ENCODE measurements around the gene FAM161A. TPM values are rescaled to one million over a fixed set of nuclear protein-coding genes. Genes with fewer than 3 reads are reported as not detected.
"Not testable (repeated sequence)": the region's sequence is repeated elsewhere in the genome, so short reads cannot be mapped to it uniquely, and the experiment has no call there.

Gene FAM161A
- total RNA-seq, 1 experiment from 2014 or later, result 19.0 TPM

- Histone ChIP-seq H3K27me3 (no peaks in the 10 kb centered on the region), H3K36me3 (no peaks in the 10 kb centered on the region), H3K4me1 (no peaks in the 10 kb centered on the region), H3K4me3 (no peak overlapping the region), H3K27ac (no peak overlapping the region), H3K9me3 (replicated peaks) (no peaks in the 10 kb centered on the region)
- DNase-seq, result no peak
Measured at GRCh38 chr2:61811821-61812220, 42.0 kb downstream of the FAM161A start.

DNA sequence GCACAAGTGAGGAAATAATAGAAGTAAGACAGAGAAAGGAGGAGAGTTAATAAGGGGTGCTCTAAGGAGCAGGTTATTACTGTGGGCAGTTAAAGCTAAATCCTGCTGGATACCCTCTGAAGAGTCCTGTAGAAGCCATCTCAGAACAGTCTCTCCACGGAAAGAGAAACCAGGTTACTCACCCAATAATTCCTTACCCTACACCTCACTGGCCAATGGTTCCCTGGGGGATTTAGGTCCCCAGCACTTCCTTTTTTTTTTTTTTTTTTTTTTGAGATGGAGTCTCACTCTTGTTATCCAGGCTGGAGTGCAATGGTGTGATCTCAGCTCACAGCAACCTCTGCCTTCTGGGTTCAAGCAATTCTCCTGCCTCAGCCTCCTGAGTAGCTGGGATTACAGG lies 43.7 kb downstream of the FAM161A start:
- not testable (repeated sequence) for H3K4me1 ChIP-seq; H3K9me3 ChIP-seq (replicated peaks); H3K27me3 ChIP-seq; H3K27ac ChIP-seq; H3K4me3 ChIP-seq; DNase-seq; H3K36me3 ChIP-seq

DNA sequence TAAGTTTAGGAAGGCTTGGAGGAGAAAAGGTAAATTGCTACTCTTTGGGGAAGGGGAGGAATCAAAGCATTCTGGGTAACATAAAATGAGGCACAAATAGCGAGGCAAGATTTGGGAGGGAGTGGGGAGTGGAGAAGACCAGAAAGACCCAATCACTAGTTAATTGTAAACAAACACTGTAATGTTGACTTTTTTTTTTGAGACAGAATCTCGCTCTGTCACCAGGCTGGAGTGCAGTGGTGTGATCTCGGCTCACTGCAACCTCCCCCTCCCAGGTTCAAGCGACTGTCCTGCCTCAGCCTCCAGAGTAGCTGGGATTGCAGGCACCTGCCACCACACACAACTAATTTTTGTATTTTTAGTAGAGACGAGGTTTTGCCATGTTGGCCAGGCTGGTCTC lies 45.2 kb downstream of the FAM161A start:
- H3K9me3 ChIP-seq (replicated peaks); H3K4me3 ChIP-seq; H3K4me1 ChIP-seq; H3K27me3 ChIP-seq; DNase-seq; H3K27ac ChIP-seq; H3K36me3 ChIP-seq: not testable (repeated sequence)

GRCh38 chr2:61807036-61807757 lies 46.7 kb downstream of the FAM161A start:
- Histone ChIP-seq H3K36me3 (no peaks in the 10 kb centered on the region), H3K9me3 (replicated peaks) (0 out of 2 replicates have a peak, but pooled peaks cover 3% of the 10 kb centered on the region), H3K4me3 (no peak overlapping the region), H3K4me1 (no peaks in the 10 kb centered on the region), H3K27ac (no peak overlapping the region), H3K27me3 (no peaks in the 10 kb centered on the region)
- DNase-seq, result no peak

DNA sequence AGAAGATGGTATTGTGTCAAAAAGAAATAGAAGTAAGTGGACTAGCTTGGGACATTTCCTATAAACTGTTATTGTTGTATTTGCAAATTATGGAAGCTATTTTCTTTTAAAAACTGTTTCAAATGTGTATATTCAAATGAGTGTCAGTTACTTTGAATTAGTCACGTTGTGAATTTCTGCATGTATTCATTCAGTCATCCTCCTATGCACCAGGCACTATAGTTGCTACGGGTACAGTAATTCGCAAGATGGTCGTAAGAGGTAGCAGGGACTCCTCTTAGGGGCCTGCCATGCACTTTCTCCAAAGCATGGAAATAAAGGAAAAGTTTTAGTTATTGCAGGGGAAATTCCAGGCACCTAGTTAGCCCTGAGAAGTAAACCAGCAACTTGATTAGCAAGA lies 51.3 kb downstream of the FAM161A start:
- Histone ChIP-seq H3K36me3 (no peaks in the 10 kb centered on the region), H3K4me3 (no peak overlapping the region), H3K27me3 (no peaks in the 10 kb centered on the region), H3K9me3 (replicated peaks) (0 out of 2 replicates have a peak, but pooled peaks cover 3% of the 10 kb centered on the region), H3K4me1 (no peaks in the 10 kb centered on the region), H3K27ac (no peak overlapping the region)
- DNase-seq, result no peak

- Histone ChIP-seq H3K27me3 (no peaks in the 10 kb centered on the region), H3K9me3 (replicated peaks) (0 out of 2 replicates have a peak, but pooled peaks cover 3% of the 10 kb centered on the region), H3K4me3 (no peak overlapping the region), H3K36me3 (no peaks in the 10 kb centered on the region), H3K4me1 (no peaks in the 10 kb centered on the region), H3K27ac (no peak overlapping the region)
- no peak for DNase-seq
Measured at GRCh38 chr2:61799099-61799498, 54.8 kb downstream of the FAM161A start.

GRCh38 chr2:61797446-61797845 lies 56.4 kb downstream of the FAM161A start:
- H3K36me3 ChIP-seq; H3K4me3 ChIP-seq; H3K9me3 ChIP-seq (replicated peaks); H3K27ac ChIP-seq; H3K27me3 ChIP-seq; DNase-seq; H3K4me1 ChIP-seq: not testable (repeated sequence)

- Histone ChIP-seq H3K27me3 (no peaks in the 10 kb centered on the region), H3K4me3 (no peak overlapping the region), H3K27ac (no peak overlapping the region), H3K9me3 (replicated peaks) (no peaks in the 10 kb centered on the region), H3K36me3 (no peaks in the 10 kb centered on the region), H3K4me1 (no peaks in the 10 kb centered on the region)
- no peak for DNase-seq
Measured at GRCh38 chr2:61795408-61795807, 58.5 kb downstream of the FAM161A start.

DNA sequence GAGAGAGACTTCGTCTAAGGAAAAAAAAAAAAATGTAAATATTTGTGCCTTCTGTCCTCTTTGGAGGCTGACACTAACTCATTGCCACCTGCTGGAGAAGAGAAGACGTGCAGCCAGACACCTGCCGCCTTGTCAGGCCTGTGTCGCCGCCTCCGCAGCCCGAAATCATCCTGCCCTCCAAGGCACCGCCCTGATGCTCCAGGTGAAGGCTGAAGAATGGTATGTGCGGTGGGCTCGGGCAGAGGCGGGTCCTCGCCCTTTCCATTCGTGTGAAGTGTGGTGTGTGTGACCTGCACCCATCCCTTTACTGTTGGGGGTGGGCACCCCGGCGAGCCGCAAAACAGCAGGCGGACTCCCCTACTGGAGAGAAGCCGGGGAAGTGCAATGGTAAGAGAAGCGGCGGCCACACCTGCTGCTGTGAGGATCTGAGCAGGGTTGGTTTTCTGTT lies 60.4 kb downstream of the FAM161A start:
- Histone ChIP-seq H3K27ac (no peak overlapping the region), H3K4me3 (no peak overlapping the region), H3K4me1 (no peaks in the 10 kb centered on the region), H3K9me3 (replicated peaks) (no peaks in the 10 kb centered on the region), H3K27me3 (no peaks in the 10 kb centered on the region), H3K36me3 (no peaks in the 10 kb centered on the region)
- DNase-seq, result peak; percentile 45 to 63

- no peaks in the 10 kb centered on the region for H3K9me3 ChIP-seq (replicated peaks)
- H3K4me3 ChIP-seq, result no peak overlapping the region
- H3K4me1 ChIP-seq, result no peaks in the 10 kb centered on the region
- no peak for DNase-seq
- H3K27ac ChIP-seq, result no peak overlapping the region
- no peaks in the 10 kb centered on the region for H3K27me3 ChIP-seq
- H3K36me3 ChIP-seq, result no peaks in the 10 kb centered on the region
Measured at GRCh38 chr2:61792355-61792890, 61.4 kb downstream of the FAM161A start.

- H3K27me3 ChIP-seq, result no peaks in the 10 kb centered on the region
- no peaks in the 10 kb centered on the region for H3K4me1 ChIP-seq
Measured at GRCh38 chr2:61789807-61790602, 63.9 kb downstream of the FAM161A start.

DNA sequence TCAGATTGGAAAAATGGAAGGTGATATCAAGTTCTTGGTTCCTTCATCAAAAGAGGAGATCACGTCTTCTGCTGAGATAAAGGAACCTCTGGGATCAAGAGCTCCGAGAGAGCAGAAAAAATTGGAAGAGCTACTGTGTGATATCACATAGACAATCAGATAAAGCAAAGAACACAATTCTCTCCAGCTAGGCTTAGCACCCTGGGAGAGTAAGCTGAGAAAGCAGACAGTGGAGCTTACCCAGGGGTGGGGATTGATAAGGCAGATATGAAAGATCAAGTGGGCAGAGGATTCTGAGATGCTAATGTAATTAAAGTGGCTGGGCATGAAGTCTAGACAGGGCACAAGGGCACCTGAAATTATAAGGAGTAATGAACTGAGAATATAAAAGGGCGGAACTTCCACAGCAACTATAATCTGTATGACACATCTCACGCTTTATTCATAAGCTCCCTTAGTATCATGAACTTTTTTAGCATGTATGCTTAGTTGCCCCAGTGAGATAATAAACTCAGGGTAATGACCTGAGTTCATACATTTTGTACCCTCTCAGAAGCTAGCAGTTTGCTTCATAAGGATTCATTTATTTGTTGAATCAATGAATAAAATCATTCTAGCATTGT lies 65.8 kb downstream of the FAM161A start:
- Histone ChIP-seq H3K27me3 (no peaks in the 10 kb centered on the region), H3K27ac (no peak overlapping the region), H3K4me1 (no peaks in the 10 kb centered on the region), H3K4me3 (no peak overlapping the region), H3K36me3 (no peaks in the 10 kb centered on the region), H3K9me3 (replicated peaks) (no peaks in the 10 kb centered on the region)
- DNase-seq, result no peak

More at GRCh38 chr2:61789807-61790602, 63.9 kb downstream of the FAM161A start:
- no peak overlapping the region for H3K4me3 ChIP-seq
- H3K36me3 ChIP-seq, result no peaks in the 10 kb centered on the region
- H3K27ac ChIP-seq, result no peak overlapping the region
- H3K9me3 ChIP-seq (replicated peaks), result no peaks in the 10 kb centered on the region
- DNase-seq, result no peak

GRCh38 chr2:61786876-61787275 lies 67.0 kb downstream of the FAM161A start:
- Histone ChIP-seq H3K9me3 (replicated peaks) (no peaks in the 10 kb centered on the region), H3K36me3 (no peaks in the 10 kb centered on the region), H3K27ac (no peak overlapping the region), H3K27me3 (no peaks in the 10 kb centered on the region), H3K4me1 (no peaks in the 10 kb centered on the region), H3K4me3 (no peak overlapping the region)
- no peak for DNase-seq

GRCh38 chr2:61785583-61785982 lies 68.3 kb downstream of the FAM161A start:
- Histone ChIP-seq H3K27ac (no peak overlapping the region), H3K9me3 (replicated peaks) (no peaks in the 10 kb centered on the region), H3K27me3 (no peaks in the 10 kb centered on the region)

GRCh38 chr2:61784643-61785042 lies 69.2 kb downstream of the FAM161A start:
- no peak for DNase-seq
- no peaks in the 10 kb centered on the region for H3K9me3 ChIP-seq (replicated peaks)
- no peaks in the 10 kb centered on the region for H3K36me3 ChIP-seq
- H3K27me3 ChIP-seq, result no peaks in the 10 kb centered on the region
- no peak overlapping the region for H3K4me3 ChIP-seq
- H3K27ac ChIP-seq, result no peak overlapping the region
- no peaks in the 10 kb centered on the region for H3K4me1 ChIP-seq

More at GRCh38 chr2:61785583-61785982, 68.3 kb downstream of the FAM161A start:
- no peak for DNase-seq
- no peak overlapping the region for H3K4me3 ChIP-seq
- H3K36me3 ChIP-seq, result no peaks in the 10 kb centered on the region
- no peaks in the 10 kb centered on the region for H3K4me1 ChIP-seq
